Calu3 (cell line): ENCODE results near the gene TCFL5. TPM values are rescaled to one million over a fixed set of nuclear protein-coding genes. Genes with fewer than 3 reads are reported as not detected.

Source experiments
- BruUV-seq: library from RNA; stranded (reverse); fragments of 400-500 nt; replicated peaks from 2 replicates; lab custom pipeline; 2021; lab: Mats Ljungman, UMichigan
- CTCF ChIA-PET: fragments of 300-600 bp; sonication (Branson Sonifier 250); formaldehyde crosslinking; loops from one replicate; lab custom pipeline; 2022; ENCODE audit warnings: antibody characterized with exemption; lab: Charles Lee
- DNase-seq: peaks from one replicate; pipeline ENCODE4 v3.0.0; 2022
- H3K27ac Mint-ChIP-seq: one replicate; pipeline ENCODE4 v1.8.0; 2022; ENCODE audit warnings: mixed read lengths; ENCODE audit not compliant: unreplicated experiment
- H3K27me3 Mint-ChIP-seq: one replicate; pipeline ENCODE4 v1.8.0; 2022; ENCODE audit warnings: mixed read lengths; ENCODE audit not compliant: unreplicated experiment
- H3K36me3 Mint-ChIP-seq: one replicate; pipeline ENCODE4 v1.8.0; 2022; ENCODE audit warnings: mild to moderate bottlenecking, moderate library complexity, mixed read lengths; ENCODE audit not compliant: insufficient read depth, unreplicated experiment
- H3K4me1 Mint-ChIP-seq: one replicate; pipeline ENCODE4 v1.8.0; 2022; ENCODE audit warnings: mild to moderate bottlenecking, low read depth, mixed read lengths; ENCODE audit not compliant: unreplicated experiment
- H3K4me3 Mint-ChIP-seq: one replicate; pipeline ENCODE4 v1.8.0; 2022; ENCODE audit warnings: mild to moderate bottlenecking, low read depth, moderate library complexity, mixed read lengths; ENCODE audit not compliant: unreplicated experiment
- H3K9me3 Mint-ChIP-seq: one replicate; pipeline ENCODE4 v1.8.0; 2022; ENCODE audit warnings: low read depth, mixed read lengths; ENCODE audit not compliant: unreplicated experiment
- CTCF ChIP-seq: fragments of 200-600 bp; IDR thresholded peaks from one replicate; pipeline ENCODE4 v1.8.0; 2022; ENCODE audit warnings: antibody characterized with exemption; ENCODE audit not compliant: unreplicated experiment
- intact Hi-C: fragments of 100-400 bp; cut with micrococcal nuclease; formaldehyde crosslinking; loops from one replicate; pipeline ENCODE4 v1.10.0; 2022; ENCODE audit not compliant: unreplicated experiment
- total RNA-seq: library from RNA; stranded (reverse); gene quantifications from 2 replicates; pipeline ENCODE4 v1.2.3, GENCODE V29; 2022

TCFL5 gene
- total RNA-seq, 1 experiment from 2014 or later = 22.3 TPM

- TF ChIP-seq CTCF = no peak
- Mint-ChIP-seq H3K27ac (peak overlapping the region; percentile 70), H3K9me3 (no peaks in the 10 kb centered on the region), H3K4me3 (peak overlapping the region; percentile 78), H3K27me3 (peaks cover 8% of the 10 kb centered on the region), H3K4me1 (peaks cover 33% of the 10 kb centered on the region), H3K36me3 (peaks cover 83% of the 10 kb centered on the region)
- intact Hi-C loops = no loop called here
- TSS peak; percentile 13 for BruUV-seq
- CTCF ChIA-PET = interaction anchor here (0.6 to 3.3 kb wide), 4 partner anchors 11 to 94 kb away, joined by 4 to 15 read pairs (median 4); no protein-coding TSS in a partner anchor
- DNase-seq = no peak
Measured at GRCh38 chr20:62796699-62797491, 64.7 kb downstream of the TCFL5 start.

DNA sequence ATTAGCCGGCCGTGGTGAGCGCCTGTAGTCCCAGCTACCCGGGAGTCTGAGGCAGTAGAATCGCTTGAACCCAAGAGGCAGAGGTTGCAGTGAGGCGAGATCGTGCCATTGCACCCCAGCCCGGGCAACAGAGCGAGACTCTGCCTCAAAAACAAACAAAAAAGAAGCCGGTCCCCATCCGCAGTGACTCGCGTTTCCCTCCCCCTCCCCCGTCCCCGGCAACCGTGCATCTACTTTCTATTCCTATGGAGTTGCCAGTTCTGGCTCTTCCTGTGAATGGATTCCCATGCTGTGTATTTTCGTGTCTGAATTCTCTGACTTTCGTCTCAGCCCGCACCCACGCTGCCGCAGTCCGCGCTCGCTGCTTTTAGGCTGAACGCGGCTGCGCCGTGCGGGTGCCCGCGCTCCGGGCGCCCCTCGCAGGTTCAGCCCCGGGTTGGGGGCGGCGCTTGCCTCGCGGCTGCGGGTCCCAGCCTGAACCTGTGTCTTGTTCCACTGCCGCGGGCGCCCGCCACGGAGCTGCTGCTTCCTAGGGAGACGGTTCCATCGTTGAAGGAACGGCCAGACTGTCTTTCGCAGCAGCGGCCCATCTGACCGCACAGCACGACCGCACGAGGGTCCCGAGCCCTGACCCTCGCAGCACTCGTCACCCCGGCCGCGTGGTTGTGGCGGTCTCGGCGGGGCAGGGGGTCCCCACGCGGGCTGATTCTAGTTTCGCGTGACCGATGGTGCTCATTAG is 66.4 kb downstream of the TCFL5 start:
- intact Hi-C loops = no loop called here

DNA sequence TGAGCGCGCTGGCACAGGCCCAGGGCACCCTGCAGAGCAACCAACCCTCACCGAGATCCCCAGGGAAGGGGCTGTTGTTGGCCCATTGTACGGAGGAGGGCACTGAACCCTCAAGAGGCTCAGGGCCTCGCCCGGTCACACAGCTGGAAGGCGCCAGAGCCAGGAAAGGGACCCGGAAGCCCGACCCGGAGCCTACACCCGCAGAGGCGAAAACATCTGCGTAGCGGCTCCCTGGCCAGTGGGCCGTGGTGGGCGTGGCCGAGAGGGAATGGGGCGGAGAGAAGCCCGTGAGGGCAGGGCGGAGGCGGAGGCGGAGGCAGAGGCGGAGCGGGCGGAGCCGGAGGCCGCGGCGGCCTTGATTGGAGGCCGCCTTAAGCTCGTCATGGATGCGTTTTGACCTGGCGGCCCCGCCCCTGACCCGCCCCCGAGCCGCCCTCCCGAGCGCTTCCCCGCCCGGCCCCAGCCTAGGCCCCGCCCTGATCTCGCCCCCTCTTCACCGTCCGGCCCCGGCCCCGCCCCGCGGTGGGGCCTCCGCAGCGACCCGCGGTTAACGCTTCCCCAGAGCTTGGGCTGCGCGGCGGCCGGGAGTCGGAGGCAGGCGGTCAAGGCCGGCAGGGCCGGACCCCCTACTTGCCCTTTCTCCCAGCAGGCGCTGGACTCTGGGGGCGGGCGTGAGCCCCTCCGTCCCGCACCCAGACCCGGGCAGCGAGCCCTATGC is 67.5 kb downstream of the TCFL5 start:
- no peak for TF ChIP-seq CTCF
- intact Hi-C loops = loop anchor here (5.0 kb wide), 2 partner anchors 107 to 292 kb away; no protein-coding TSS in a partner anchor
- Mint-ChIP-seq H3K4me1 (peaks cover 41% of the 10 kb centered on the region), H3K36me3 (peaks cover 59% of the 10 kb centered on the region), H3K4me3 (peak overlapping the region; percentile 78), H3K27me3 (peaks cover 14% of the 10 kb centered on the region), H3K27ac (peak overlapping the region; percentile 82), H3K9me3 (no peaks in the 10 kb centered on the region)
- BruUV-seq = no TSS peak
- CTCF ChIA-PET = interaction anchor here (0.6 to 3.3 kb wide), 20 partner anchors 8 to 433 kb away, joined by 3 to 15 read pairs (median 3); partner anchors contain the start of gene OGFR
- peak; percentile 99 for DNase-seq

More for the DNA sequence above, 66.4 kb downstream of the TCFL5 start:
- peaks cover 8% of the 10 kb centered on the region for H3K27me3 Mint-ChIP-seq
- H3K9me3 Mint-ChIP-seq = no peaks in the 10 kb centered on the region
- no TSS peak for BruUV-seq
- H3K4me3 Mint-ChIP-seq = peak overlapping the region; percentile 78
- no peak for TF ChIP-seq CTCF
- peaks cover 70% of the 10 kb centered on the region for H3K36me3 Mint-ChIP-seq
- peaks cover 41% of the 10 kb centered on the region for H3K4me1 Mint-ChIP-seq
- peak overlapping the region; percentile 82 for H3K27ac Mint-ChIP-seq
- peak; percentile 69 for DNase-seq
- CTCF ChIA-PET = interaction anchor here (1.7 to 3.3 kb wide), 4 partner anchors 10 to 128 kb away, joined by 4 to 15 read pairs (median 12); partner anchors contain the start of gene OGFR

- H3K4me1 Mint-ChIP-seq = peaks cover 41% of the 10 kb centered on the region
- CTCF ChIA-PET = interaction anchor here (0.7 to 3.3 kb wide), 15 partner anchors 10 to 433 kb away, joined by 3 to 15 read pairs (median 4); partner anchors contain the start of gene OGFR
- H3K9me3 Mint-ChIP-seq = no peaks in the 10 kb centered on the region
- H3K36me3 Mint-ChIP-seq = peaks cover 56% of the 10 kb centered on the region
- peaks cover 19% of the 10 kb centered on the region for H3K27me3 Mint-ChIP-seq
- no peak for TF ChIP-seq CTCF
- peak overlapping the region; percentile 78 for H3K4me3 Mint-ChIP-seq
- no peak for DNase-seq
- H3K27ac Mint-ChIP-seq = peak overlapping the region; percentile 82
- no TSS peak for BruUV-seq
- intact Hi-C loops = loop anchor here (5.0 kb wide), 2 partner anchors 106 to 291 kb away; no protein-coding TSS in a partner anchor
Measured at GRCh38 chr20:62793757-62794006, 67.9 kb downstream of the TCFL5 start.
